ENCODE results near the gene UAP1L1. TPM values are rescaled to one million over a fixed set of nuclear protein-coding genes. Genes with fewer than 3 reads are reported as not detected.
A peak's percentile ranks its signal among the peaks of the same experiment; 100 is the strongest.

UAP1L1 gene
- total and polyA plus RNA-seq, 2 of the 4 experiments (the other 2 are of a cell fraction): 2.3 to 9.8 TPM

DNA sequence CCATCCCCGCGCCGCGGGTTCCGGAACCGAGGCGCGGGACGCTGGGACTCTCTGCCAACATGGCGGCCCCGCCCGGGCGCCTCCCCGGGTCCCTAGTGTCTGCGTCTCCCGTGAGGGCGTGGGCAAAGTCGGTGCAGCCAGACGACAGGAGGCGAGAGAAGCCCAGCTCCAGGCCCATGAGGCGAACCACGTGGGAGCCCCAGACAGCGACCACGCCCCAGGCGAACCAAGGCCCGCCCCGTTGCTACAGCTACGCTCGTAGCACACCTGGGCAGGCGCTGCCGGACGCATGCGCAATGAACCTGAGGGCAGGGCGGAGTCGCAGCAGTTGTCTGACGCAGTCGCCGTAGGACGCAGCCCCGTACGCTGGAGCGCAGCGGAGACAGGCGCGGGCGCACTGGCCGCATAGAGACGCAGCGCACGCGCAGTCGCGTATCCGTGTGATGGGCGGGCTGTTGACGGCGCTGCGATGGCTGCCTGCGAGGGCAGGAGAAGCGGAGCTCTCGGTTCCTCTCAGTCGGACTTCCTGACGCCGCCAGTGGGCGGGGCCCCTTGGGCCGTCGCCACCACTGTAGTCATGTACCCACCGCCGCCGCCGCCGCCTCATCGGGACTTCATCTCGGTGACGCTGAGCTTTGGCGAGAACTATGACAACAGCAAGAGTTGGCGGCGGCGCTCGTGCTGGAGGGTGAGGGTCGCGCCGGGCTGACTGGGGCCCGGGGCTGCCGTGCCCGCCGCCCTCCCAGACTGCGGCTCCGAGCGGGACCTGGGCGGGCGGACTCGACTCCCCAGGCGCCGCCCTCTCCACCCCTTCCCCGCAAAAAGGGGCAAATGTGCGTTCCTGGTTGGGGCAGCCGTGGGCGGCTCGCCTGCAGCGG lies 9.5 kb downstream of the UAP1L1 start, which contains the start of gene MAN1B1:
MAN1B1 (plus strand) TSS at position 455 of the 878 bp plus-strand sequence; CDS start at position 470, 15 bp downstream.
- DNase-seq (peak; percentile 98), ATAC-seq (ENCODE audit: low read depth) (peak; percentile 83)
- intact Hi-C loops (cut with micrococcal nuclease) (loop anchor here (1.0 kb wide), 1 partner anchor 16 kb away; the partner anchor contains the start of gene SAPCD2), dilution Hi-C loops (cut with HindIII; ENCODE audit: low sequenced_read_pairs, unreplicated experiment) (no loop called here), in situ Hi-C loops (cut with MboI; ENCODE audit: low sequenced_read_pairs) (no loop called here)
- H4K91ac ChIP-seq (ENCODE audit: insufficient read depth, low read depth, low read length): peak within 1 kb of the TSS; percentile 78
- 1% methylated on average over 68 of the region's 101 CpGs; no CpG with 5 or more reads in 1 of the 2 experiments for WGBS, 2 experiments (ENCODE audit: extremely low coverage in 2 of 2, insufficient read length in 1 of 2)
- peak within 1 kb of the TSS; percentile 78 for H3K4me2 ChIP-seq (ENCODE audit: low read depth, low read length)
- H3K79me1 ChIP-seq (ENCODE audit: low read depth in 1 of 2, low read length in 2 of 2): peaks cover 29 to 37% of the 10 kb centered on the region in 2 experiments
- H3K14ac ChIP-seq (replicated peaks; ENCODE audit: low read depth, low read length): peak within 1 kb of the TSS; percentile 77
- H3K18ac ChIP-seq (ENCODE audit: low read depth, low read length): no peak within 1 kb of the TSS
- no peaks in the 10 kb centered on the region for H4K20me1 ChIP-seq (ENCODE audit: insufficient read depth, low read length)
- H3K9ac ChIP-seq (ENCODE audit: low read depth, low read length): peak within 1 kb of the TSS; percentile 87
- peak within 1 kb of the TSS; percentile 87 for H3K4ac ChIP-seq (ENCODE audit: low read depth, low read length)
- H4K8ac ChIP-seq (ENCODE audit: low read depth in 2 of 2, low read length in 2 of 2): peak within 1 kb of the TSS; percentile 85 to 98
- H2AFZ ChIP-seq (replicated peaks; ENCODE audit: low read length, poor library complexity): peak within 1 kb of the TSS; percentile 90
- POLR2A ChIA-PET (ENCODE audit: unreplicated experiment): interaction anchor here (0.6 kb wide), 2 partner anchors 10 to 101 kb away, joined by 3 to 4 read pairs; no protein-coding TSS in a partner anchor
- H3K9me3 ChIP-seq (ENCODE audit: control insufficient read depth, insufficient read depth, low read length): no peaks in the 10 kb centered on the region
- no peak for TF ChIP-seq CEBPB (IDR thresholded peaks at IDR 0.05; ENCODE audit: low read depth, low read length)
- TF ChIP-seq MXI1 (IDR thresholded peaks at IDR 0.05; ENCODE audit: borderline replicate concordance, low read depth, low read length): peak; percentile 97
- no peak for TF ChIP-seq SMC3 (IDR thresholded peaks at IDR 0.05; ENCODE audit: low read depth, low read length)
- TF ChIP-seq, protein P1, sequence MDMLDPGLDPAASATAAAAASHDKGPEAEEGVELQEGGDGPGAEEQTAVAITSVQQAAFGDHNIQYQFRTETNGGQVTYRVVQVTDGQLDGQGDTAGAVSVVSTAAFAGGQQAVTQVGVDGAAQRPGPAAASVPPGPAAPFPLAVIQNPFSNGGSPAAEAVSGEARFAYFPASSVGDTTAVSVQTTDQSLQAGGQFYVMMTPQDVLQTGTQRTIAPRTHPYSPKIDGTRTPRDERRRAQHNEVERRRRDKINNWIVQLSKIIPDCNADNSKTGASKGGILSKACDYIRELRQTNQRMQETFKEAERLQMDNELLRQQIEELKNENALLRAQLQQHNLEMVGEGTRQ (IDR thresholded peaks at IDR 0.05; ENCODE audit: low read depth, low read length): peak; percentile 83
- TF ChIP-seq BHLHE40 (IDR thresholded peaks at IDR 0.05; ENCODE audit: low read depth, low read length): no peak
- TF ChIP-seq POLR2A (IDR thresholded peaks at IDR 0.05; ENCODE audit: low read depth, low read length): peak; percentile 58
- TF ChIP-seq RAD21 (IDR thresholded peaks at IDR 0.05; ENCODE audit: low read length): 0 out of 2 replicates have a peak, but pooled peaks have one; percentile 6
- H3K27ac ChIP-seq (ENCODE audit: insufficient read depth, low read length): peak within 1 kb of the TSS; percentile 62
- CTCF ChIA-PET: interaction anchor here (0.8 to 1.0 kb wide), 4 partner anchors 20 to 40 kb away, joined by 3 to 5 read pairs (median 4); no protein-coding TSS in a partner anchor
- H2AK5ac ChIP-seq (ENCODE audit: low read depth, low read length): peak within 1 kb of the TSS; percentile 93
- BruUV-seq (replicated peaks): no TSS peak
- peak within 1 kb of the TSS; percentile 31 for H4K5ac ChIP-seq (ENCODE audit: low read depth, low read length)
- peak within 1 kb of the TSS; percentile 68 for H2BK5ac ChIP-seq (ENCODE audit: low read depth, low read length, poor library complexity, severe bottlenecking)
- H3K56ac ChIP-seq (ENCODE audit: extremely low read depth, insufficient read depth, low read length): peak within 1 kb of the TSS; percentile 67
- peaks cover 6% of the 10 kb centered on the region for H3K9me1 ChIP-seq (ENCODE audit: insufficient read depth, low read length)
- peak within 1 kb of the TSS; percentile 98 for H2AK9ac ChIP-seq (replicated peaks; ENCODE audit: low read depth, low read length, poor library complexity)
- peaks cover 13% of the 10 kb centered on the region; the same call in 1 of the 2 replicates for H3K36me3 ChIP-seq (ENCODE audit: control insufficient read depth, insufficient read depth, low read length)
- H2BK15ac ChIP-seq (ENCODE audit: low read depth, low read length): no peak within 1 kb of the TSS
- H3K23ac ChIP-seq (ENCODE audit: low read depth, low read length): peak within 1 kb of the TSS; percentile 85
- no peaks in the 10 kb centered on the region for H3K27me3 ChIP-seq (ENCODE audit: control insufficient read depth, insufficient read depth, low read length)
- H3K4me3 ChIP-seq (ENCODE audit: insufficient read depth, low read depth, low read length): peak within 1 kb of the TSS; percentile 61
- H2BK120ac ChIP-seq (ENCODE audit: low read depth, low read length): peak within 1 kb of the TSS; percentile 72
- H2BK20ac ChIP-seq (ENCODE audit: low read depth, low read length): no peak within 1 kb of the TSS
- H3K4me1 ChIP-seq (ENCODE audit: control insufficient read depth, insufficient read depth, low read length): peaks cover 15% of the 10 kb centered on the region
